Mesendoderm (in vitro differentiated cells): Measurements from ENCODE around the gene SLC7A5.

Experiments used
- DNase-seq: peaks from one replicate; pipeline ENCODE4 v3.0.0; 2013
- H2AK5ac ChIP-seq: 2 replicates; pipeline ENCODE4 v1.6.1; 2013; ENCODE audit warnings: low read length, inconsistent platforms
- H2BK120ac ChIP-seq: 2 replicates; pipeline ENCODE4 v1.6.1; 2013; ENCODE audit warnings: low read depth, mild to moderate bottlenecking, low read length, moderate library complexity, mixed read lengths
- H2BK15ac ChIP-seq: replicated peaks from 2 replicates; pipeline ENCODE4 v1.6.1; 2013; ENCODE audit warnings: low read depth, mild to moderate bottlenecking, moderate library complexity
- H2BK5ac ChIP-seq: 2 replicates; pipeline ENCODE4 v1.6.1; 2013; ENCODE audit warnings: low read length, inconsistent platforms
- H3K18ac ChIP-seq: 2 replicates; pipeline ENCODE4 v1.6.1; 2013; ENCODE audit warnings: mild to moderate bottlenecking, low read length, mixed read lengths
- H3K23ac ChIP-seq: one replicate; pipeline ENCODE4 v1.6.1; 2013; ENCODE audit warnings: low read length
- H3K27ac ChIP-seq: 2 replicates; pipeline ENCODE4 v1.5.1; 2013; ENCODE audit warnings: low read depth, mild to moderate bottlenecking, inconsistent platforms, low read length, moderate library complexity
- H3K27me3 ChIP-seq: 2 replicates; pipeline ENCODE4 v1.6.1; 2013; ENCODE audit warnings: low read length, control low read depth, mild to moderate bottlenecking, inconsistent platforms; ENCODE audit not compliant: insufficient read depth, poor library complexity
- H3K36me3 ChIP-seq: 2 replicates; pipeline ENCODE4 v1.6.1; 2013; ENCODE audit warnings: low read length, inconsistent platforms; ENCODE audit not compliant: control insufficient read depth, insufficient read depth
- H3K4ac ChIP-seq: one replicate; pipeline ENCODE4 v1.6.1; 2013; ENCODE audit warnings: low read depth, mild to moderate bottlenecking, low read length, moderate library complexity
- H3K4me1 ChIP-seq: 2 replicates; pipeline ENCODE4 v1.6.1; 2013; ENCODE audit warnings: low read depth, low read length, inconsistent platforms; ENCODE audit not compliant: control insufficient read depth
- H3K4me2 ChIP-seq: 2 replicates; pipeline ENCODE4 v1.6.1; 2013; ENCODE audit warnings: low read length
- H3K4me3 ChIP-seq: 2 replicates; pipeline ENCODE4 v1.5.1; 2013; ENCODE audit warnings: mild to moderate bottlenecking, low read length
- H3K56ac ChIP-seq: one replicate; pipeline ENCODE4 v1.6.1; 2013; ENCODE audit warnings: low read length
- H3K79me1 ChIP-seq: 2 replicates; pipeline ENCODE4 v1.6.1; 2013; ENCODE audit warnings: low read length, inconsistent platforms
- H3K79me2 ChIP-seq: 2 replicates; pipeline ENCODE4 v1.6.1; 2013; ENCODE audit warnings: mild to moderate bottlenecking, low read length; ENCODE audit not compliant: control insufficient read depth, insufficient read depth
- H3K9ac ChIP-seq: 2 replicates; pipeline ENCODE4 v1.6.1; 2013; ENCODE audit warnings: low read length, inconsistent platforms
- H4K5ac ChIP-seq: one replicate; pipeline ENCODE4 v1.6.1; 2013; ENCODE audit warnings: low read length
- H4K8ac ChIP-seq: one replicate; pipeline ENCODE4 v1.6.1; 2013; ENCODE audit warnings: low read depth, mild to moderate bottlenecking, control low read depth, low read length, moderate library complexity
- WGBS: extraction: QIAGEN DNeasy Blood & Tissue Kit; methylation state at CpG from one replicate; pipeline ENCODE4 v1.1.7; 2013; ENCODE audit warnings: low lambda C conversion rate, missing lambda C conversion rate; ENCODE audit not compliant: insufficient coverage; ENCODE audit errors: extremely low coverage; 5-methylcytosine and 5-hydroxymethylcytosine counted together

SLC7A5 gene

DNA sequence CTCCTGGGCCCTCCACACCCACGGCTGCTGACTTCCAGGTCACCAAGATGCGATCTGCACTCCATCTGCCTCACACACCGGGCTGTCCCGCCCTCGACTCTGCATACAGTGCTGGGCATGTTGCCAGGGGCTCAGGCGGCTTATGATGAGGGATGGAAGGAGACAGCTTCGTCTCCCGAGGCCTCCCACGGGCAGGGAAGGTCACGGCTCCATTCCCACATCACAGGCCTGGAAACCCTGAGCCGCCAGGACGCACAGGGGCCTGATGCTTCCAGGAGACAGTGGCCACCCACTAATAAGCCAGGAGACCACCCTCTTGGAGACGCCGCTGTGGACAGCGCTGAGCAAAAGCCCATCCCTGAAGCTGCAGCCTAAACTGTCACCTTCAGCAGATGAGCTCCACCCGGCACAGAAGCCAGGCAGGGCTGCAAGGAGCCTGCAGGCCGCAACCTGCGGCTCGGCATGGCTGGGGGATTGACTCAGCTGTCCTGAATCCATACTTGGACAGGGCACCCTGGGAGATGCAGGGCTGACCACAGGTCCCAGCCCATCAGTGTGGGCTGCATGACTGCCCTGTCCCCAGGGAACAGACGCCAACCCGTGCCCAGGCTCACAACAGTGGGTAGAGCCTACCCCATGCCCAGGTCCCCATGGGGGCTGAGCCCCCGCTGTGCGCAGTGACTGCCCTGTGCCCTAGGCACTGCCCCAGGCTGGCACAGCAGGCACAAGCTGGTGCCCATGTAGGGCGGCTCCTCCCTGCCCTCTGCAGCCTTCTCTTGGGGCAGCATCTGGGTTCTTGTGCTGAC, 34.4 kb downstream of the SLC7A5 start:
- Histone ChIP-seq H4K5ac (no peak overlapping the region), H2BK120ac (no peak overlapping the region), H2BK5ac (no peak overlapping the region), H3K79me2 (no peaks in the 10 kb centered on the region), H3K79me1 (peaks cover 1% of the 10 kb centered on the region), H3K4ac (no peak overlapping the region), H3K4me1 (no peaks in the 10 kb centered on the region), H3K4me2 (no peak overlapping the region), H3K36me3 (peaks cover 53% of the 10 kb centered on the region), H3K56ac (no peak overlapping the region), H3K4me3 (no peak overlapping the region), H3K18ac (no peak overlapping the region), H4K8ac (no peak overlapping the region), H3K9ac (no peak overlapping the region), H2BK15ac (no peak overlapping the region), H3K27me3 (no peaks in the 10 kb centered on the region), H3K27ac (no peak overlapping the region), H2AK5ac (no peak overlapping the region), H3K23ac (no peak overlapping the region)
- DNase-seq = no peak
- WGBS = no CpG with 5 or more reads among the region's 24 CpGs

DNA sequence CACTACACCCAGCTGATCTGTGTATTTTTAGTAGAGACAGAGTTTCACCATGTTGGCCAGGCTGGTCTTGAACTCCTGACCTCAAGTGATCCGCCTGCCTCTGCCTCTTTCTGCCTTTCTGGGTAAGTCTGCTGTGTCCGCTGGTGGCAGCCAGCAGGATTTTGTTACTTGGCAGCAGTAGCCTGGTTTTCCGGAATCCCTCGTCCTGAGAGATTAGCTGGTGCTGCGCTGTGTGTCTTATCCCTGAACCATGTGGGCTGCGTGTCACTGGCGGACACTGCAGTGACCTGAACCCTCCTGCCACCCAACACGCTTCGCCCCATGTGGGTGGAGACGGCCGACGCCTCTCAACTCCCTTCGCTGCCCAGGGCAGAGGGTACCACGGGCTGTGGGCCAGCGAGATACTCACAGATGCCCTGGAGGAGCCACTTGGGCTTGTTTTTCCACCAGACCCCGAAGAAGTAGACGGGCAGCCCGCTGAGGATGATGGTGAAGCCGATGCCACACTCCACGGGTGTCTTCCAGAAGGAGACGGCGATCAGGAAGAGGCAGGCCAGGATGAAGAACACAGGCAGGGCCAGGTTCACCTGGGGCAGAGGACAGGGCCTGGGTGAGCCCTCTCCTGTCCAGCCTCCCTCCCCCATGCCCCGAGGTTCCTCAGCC, 35.2 kb downstream of the SLC7A5 start:
- Histone ChIP-seq H3K79me2 (no peaks in the 10 kb centered on the region), H4K5ac (no peak overlapping the region), H3K4me1 (no peaks in the 10 kb centered on the region), H3K18ac (no peak overlapping the region), H2BK5ac (no peak overlapping the region), H3K27me3 (no peaks in the 10 kb centered on the region), H3K79me1 (peaks cover 1% of the 10 kb centered on the region), H2BK120ac (no peak overlapping the region), H3K36me3 (peaks cover 47% of the 10 kb centered on the region), H3K9ac (no peak overlapping the region), H3K4me2 (no peak overlapping the region), H2AK5ac (no peak overlapping the region), H3K56ac (no peak overlapping the region), H3K4ac (no peak overlapping the region), H2BK15ac (no peak overlapping the region), H3K23ac (no peak overlapping the region), H3K27ac (no peak overlapping the region), H3K4me3 (no peak overlapping the region), H4K8ac (no peak overlapping the region)
- no peak for DNase-seq
- no CpG with 5 or more reads among the region's 23 CpGs for WGBS

DNA sequence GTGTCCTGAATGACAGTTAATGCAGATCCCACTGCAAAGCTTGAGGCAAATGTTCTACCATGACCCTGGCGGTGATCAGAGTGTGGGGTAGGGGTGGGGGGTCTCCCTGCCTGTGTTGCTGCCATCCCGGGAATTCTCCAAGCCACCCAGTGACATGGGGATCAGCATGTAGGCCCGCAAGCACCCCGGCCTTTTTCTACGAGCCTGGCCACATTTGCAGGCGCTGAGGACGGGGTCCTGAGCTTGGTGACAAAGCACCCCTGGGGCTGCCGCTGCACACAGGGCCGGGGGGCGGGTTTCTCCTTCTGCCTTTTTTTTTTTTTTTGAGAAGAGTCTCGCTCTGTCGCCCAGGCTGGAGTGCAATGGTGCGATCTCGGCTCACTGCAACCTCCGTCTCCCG, 35.8 kb downstream of the SLC7A5 start:
- H2BK15ac ChIP-seq = no peak overlapping the region
- H3K36me3 ChIP-seq = peaks cover 45% of the 10 kb centered on the region
- no peak overlapping the region for H3K9ac ChIP-seq
- no CpG with 5 or more reads among the region's 16 CpGs for WGBS
- H2BK120ac ChIP-seq = no peak overlapping the region
- peaks cover 1% of the 10 kb centered on the region for H3K79me1 ChIP-seq
- no peaks in the 10 kb centered on the region for H3K4me1 ChIP-seq
- H3K79me2 ChIP-seq = no peaks in the 10 kb centered on the region
- H2BK5ac ChIP-seq = no peak overlapping the region
- H3K23ac ChIP-seq = no peak overlapping the region
- no peak overlapping the region for H4K5ac ChIP-seq
- no peak overlapping the region for H3K56ac ChIP-seq
- H3K4me2 ChIP-seq = no peak overlapping the region
- H3K4ac ChIP-seq = no peak overlapping the region
- H3K18ac ChIP-seq = no peak overlapping the region
- no peaks in the 10 kb centered on the region for H3K27me3 ChIP-seq
- no peak overlapping the region for H2AK5ac ChIP-seq
- no peak overlapping the region for H3K27ac ChIP-seq
- H3K4me3 ChIP-seq = no peak overlapping the region
- H4K8ac ChIP-seq = no peak overlapping the region
- no peak for DNase-seq

DNA sequence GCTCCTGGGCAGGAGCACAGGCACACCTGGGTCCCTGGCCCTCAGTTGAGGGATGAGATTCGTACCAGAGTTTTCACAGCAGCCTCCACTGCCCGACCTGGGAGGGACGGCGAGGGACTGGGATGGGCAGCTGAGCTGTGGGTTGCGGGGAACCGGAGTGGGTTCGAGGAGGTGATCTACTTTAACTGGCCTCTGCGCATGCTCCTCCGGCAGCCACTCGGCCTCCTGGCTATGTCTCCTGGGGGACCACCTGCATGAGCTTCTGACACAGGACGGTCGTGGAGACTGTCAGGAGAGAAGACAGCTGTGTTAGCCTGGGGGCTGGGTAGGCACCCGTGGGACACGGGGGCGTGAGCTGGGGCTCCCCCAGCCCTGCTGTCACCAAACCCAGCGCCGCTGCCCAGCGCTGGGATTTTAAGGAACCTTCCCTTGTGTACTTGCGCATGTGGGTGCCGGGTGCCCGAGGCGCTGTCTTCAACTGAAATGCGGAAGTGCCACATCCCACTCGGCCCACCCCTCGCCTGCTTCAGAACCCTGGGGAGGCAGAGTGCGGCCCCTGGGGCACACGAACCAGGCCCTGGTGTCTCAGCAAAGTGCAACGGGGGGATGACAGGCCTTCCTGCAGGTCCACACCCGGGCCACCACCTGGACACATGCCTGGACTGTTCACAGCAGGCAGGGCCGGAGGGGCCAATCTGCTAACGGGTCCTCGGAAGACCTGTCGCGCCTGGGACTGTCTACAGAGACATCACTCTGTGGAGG, 36.4 kb downstream of the SLC7A5 start:
- Histone ChIP-seq H2BK15ac (no peak overlapping the region), H2AK5ac (no peak overlapping the region), H3K27ac (peak overlapping the region; percentile 12), H3K4me1 (no peaks in the 10 kb centered on the region), H3K9ac (no peak overlapping the region), H3K4me3 (no peak overlapping the region), H4K8ac (no peak overlapping the region), H3K18ac (no peak overlapping the region), H3K79me1 (peaks cover 1% of the 10 kb centered on the region), H3K79me2 (no peaks in the 10 kb centered on the region), H3K27me3 (no peaks in the 10 kb centered on the region), H3K36me3 (peaks cover 45% of the 10 kb centered on the region), H4K5ac (no peak overlapping the region), H2BK5ac (no peak overlapping the region), H3K4ac (no peak overlapping the region), H3K56ac (no peak overlapping the region), H3K4me2 (no peak overlapping the region), H3K23ac (no peak overlapping the region), H2BK120ac (no peak overlapping the region)
- no CpG with 5 or more reads among the region's 34 CpGs for WGBS
- DNase-seq = no peak

DNA sequence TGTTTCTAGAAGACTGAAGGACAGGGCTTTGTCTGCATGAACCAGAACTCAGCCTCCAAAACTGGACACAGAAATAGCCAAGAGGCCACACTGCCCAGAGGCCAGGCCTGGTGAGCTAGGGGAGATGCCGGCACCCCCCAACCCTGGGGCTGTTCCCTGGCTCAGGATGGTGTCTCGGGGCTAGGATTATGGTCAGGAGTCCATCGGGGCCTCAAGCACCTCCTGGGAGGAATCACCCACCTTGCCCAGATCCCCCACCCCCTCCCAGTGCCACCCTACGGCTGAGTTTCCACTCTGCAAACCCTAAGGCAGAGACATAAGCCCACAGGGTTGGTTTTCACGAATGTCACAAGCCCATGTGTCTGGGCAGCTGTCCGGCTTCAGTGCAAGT, 37.2 kb downstream of the SLC7A5 start:
- Histone ChIP-seq H2BK120ac (no peak overlapping the region), H3K36me3 (peaks cover 41% of the 10 kb centered on the region), H4K8ac (no peak overlapping the region), H3K4me2 (no peak overlapping the region), H2AK5ac (no peak overlapping the region), H3K18ac (no peak overlapping the region), H2BK5ac (no peak overlapping the region), H2BK15ac (no peak overlapping the region), H4K5ac (no peak overlapping the region), H3K27me3 (no peaks in the 10 kb centered on the region), H3K4me1 (no peaks in the 10 kb centered on the region), H3K27ac (no peak overlapping the region), H3K79me1 (peaks cover 1% of the 10 kb centered on the region), H3K23ac (no peak overlapping the region), H3K4me3 (no peak overlapping the region), H3K56ac (no peak overlapping the region), H3K9ac (no peak overlapping the region), H3K4ac (no peak overlapping the region), H3K79me2 (no peaks in the 10 kb centered on the region)
- WGBS = no CpG with 5 or more reads among the region's 6 CpGs
- DNase-seq = no peak
